HG03066 (cell line): ENCODE results near the gene CHMP6.
"Not testable (repeated sequence)": the region's sequence is repeated elsewhere in the genome, so short reads cannot be mapped to it uniquely, and the experiment has no call there.

Experiments
- ATAC-seq: cut with Tn5 transposase; IDR thresholded peaks from one replicate; pipeline ENCODE4 v1.9.1; 2021; ENCODE audit warnings: low read depth; ENCODE audit not compliant: unreplicated experiment

The CHMP6 gene

DNA sequence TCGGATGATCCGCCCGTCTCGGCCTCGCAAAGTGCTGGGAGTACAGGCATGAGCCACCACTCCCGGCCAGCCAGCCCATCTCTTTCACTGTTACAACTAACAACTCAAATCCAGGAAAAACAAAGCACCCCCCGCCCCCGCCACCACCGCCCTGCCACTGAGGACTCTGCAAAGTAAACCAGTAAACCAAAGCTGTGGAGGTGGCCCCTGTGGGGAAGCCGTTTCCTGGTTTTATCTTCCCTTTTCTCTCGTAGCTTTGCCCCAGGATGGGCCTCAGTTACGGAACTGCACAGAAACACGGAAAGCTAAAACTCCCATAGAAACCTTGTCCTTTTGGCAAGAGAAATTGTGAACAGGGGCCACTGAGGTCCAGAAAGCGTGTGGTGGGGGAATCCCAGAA, 17.5 kb downstream of the CHMP6 start:
- ATAC-seq = no peak

DNA sequence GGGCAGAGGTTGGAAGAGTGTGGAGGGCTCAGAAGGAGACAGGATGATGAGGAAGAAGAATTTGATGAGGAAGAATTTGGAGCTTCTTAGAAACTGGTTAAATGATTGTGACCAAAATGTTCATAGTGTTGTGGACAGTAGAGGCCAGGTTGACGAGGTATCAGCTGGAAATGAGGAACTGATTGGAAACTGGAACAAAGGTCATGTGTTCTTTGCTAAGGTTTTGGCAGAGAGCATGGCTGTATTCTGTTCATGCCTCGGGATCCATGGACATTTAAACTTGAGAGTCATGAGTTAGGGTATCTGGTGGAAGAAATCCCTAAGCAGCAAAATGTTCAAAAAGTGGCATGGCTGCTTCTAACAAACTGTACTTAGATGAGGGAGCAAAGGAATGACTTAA, 19.3 kb downstream of the CHMP6 start:
- no peak for ATAC-seq

DNA sequence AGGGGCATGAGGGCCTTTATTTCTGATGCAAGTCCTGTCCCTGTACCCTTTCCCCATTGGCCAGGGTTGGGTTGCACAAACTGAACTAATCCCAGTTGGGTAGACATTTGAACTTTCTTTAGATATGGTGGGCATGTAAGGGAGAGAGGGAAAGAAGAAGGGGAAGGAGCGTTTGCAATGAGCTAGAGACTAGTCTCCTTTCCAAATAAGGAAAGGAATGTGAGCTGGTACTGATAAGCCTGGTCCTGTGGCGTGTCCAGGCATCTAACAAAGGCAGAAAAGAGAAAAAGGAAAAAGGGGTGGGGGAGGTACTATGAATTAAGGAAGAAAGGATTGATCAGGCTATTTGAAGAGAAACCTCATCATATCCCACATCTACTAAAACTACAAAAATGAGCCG, 20.3 kb downstream of the CHMP6 start:
- ATAC-seq = no peak

- ATAC-seq = no peak
Observed at GRCh38 chr17:81012574-81013447, 21.2 kb downstream of the CHMP6 start.

- ATAC-seq = no peak
Observed at GRCh38 chr17:81013642-81014041, 22.0 kb downstream of the CHMP6 start.

- ATAC-seq = no peak
Observed at GRCh38 chr17:81015136-81015535, 23.5 kb downstream of the CHMP6 start.

GRCh38 chr17:81016575-81016974, 24.9 kb downstream of the CHMP6 start:
- ATAC-seq = no peak

- ATAC-seq = not testable (repeated sequence)
Observed at GRCh38 chr17:81017330-81017729, 25.7 kb downstream of the CHMP6 start.

DNA sequence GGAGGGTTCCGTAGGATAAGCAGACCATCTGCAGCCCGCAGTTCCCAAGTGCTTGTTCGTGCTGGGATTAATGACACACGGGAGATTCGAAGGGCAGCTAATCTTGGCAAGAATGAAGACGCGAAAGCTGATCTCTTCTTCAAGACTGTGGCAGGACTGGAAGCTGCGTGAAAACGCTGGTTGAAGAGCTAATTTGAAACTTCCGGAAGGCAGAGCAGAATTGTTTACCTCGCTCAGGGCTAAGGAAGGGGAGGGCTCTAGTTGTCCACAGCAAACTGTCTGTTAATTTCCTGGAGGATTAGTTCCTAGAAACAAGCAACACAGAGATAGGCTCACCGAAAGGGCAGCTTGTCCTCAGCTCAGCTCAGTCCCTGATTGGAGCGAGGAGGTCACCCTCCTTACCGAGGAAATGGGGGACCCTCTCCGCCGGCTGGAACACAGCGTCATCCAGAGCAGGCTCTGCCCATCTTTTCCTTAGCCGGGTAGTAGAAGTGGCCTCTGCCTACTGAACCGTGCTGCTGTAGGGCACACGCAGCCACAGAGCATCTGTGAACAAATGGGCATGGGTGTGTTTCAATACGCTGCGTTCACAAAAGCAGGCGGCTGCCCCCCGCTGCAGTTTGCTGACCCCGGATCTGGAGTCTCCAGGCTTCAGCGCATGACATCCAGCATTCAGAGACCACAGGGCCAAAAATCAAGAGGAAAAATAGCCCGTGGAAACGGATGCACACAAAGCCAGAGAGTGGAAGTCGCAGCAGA, 26.6 kb downstream of the CHMP6 start:
- no peak for ATAC-seq

DNA sequence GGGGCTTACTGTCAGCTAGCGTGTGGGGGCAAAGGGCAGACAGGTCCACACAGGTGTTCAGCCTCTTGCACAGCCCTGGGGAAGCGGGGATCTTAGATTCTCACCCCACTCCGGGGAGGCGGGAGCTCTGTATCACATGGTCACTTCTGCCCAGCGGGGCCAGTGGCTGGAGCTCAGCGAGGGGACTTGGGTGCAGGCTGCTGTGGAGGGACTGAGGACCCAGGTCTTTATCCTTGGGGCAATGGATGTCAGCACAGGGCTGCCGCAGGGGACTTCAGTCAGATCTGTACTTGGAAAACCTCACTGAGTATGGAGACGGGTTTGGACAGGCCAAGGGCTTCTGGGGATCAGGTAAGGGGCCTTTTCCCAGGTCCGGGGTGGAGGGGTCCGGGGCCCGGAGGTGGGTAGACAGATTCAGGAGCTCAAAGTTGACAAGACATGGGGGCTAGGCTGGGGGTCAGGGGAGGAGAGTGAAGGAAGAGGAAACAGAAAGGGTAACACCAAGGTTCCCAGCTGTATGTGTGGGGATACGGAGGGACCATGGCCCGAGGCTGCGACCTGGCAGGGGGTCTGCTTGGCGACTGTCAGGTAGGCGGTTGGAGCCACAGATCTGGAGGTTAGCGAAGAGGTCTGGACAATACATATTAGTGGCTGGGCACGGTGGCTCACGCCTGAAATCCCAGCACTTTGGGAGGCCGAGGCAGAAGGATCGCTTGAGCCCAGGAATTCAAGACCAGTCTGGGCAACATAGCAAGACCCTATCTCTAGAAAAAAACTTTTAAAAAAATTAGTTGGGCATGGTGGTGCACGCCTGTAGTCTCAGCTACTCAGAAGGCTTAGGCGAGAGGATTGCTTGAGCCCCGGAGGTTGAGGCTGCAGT, 28.2 kb downstream of the CHMP6 start:
- ATAC-seq = no peak

GRCh38 chr17:81020443-81020766, 28.8 kb downstream of the CHMP6 start:
- no peak for ATAC-seq

- no peak for ATAC-seq
Observed at GRCh38 chr17:81020767-81021497, 29.3 kb downstream of the CHMP6 start.

DNA sequence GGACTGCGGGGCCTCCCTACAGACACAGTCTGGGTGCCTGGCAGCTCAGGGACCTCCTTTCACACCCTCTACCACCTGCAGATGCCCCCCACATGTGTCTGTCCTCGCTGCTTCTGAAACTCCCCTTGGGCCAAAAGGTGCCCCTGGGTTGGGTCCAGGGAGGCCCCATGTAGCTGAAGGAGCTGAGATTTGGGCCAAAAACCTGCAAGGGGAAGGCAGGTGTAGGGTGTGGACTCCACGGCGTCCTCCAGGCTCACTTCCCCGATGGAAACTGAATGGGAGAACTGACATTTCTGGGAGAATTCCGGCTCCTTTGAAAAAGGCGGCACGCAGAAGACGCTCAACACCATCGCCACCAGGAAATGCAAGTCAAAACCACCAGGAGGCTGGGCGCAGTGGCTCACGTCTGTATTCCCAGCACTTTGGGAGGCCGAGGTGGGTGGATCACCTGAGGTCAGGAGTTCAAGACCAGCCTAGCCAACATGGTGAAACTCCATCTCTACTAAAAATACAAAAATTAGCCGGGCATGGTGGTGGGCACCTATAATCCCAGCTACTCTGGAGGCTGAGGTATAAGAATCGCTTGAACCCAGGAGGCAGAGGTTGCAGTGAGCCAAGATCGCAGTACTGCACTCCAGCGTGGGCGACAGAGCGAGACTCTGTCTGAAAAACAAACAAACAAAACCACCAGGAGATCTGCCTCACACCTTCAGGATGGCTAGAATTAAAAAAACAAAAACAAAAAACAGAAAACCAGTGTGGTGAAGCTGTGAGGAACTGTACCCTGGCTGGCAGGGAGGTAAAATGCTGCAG, 30.1 kb downstream of the CHMP6 start:
- ATAC-seq = no peak

DNA sequence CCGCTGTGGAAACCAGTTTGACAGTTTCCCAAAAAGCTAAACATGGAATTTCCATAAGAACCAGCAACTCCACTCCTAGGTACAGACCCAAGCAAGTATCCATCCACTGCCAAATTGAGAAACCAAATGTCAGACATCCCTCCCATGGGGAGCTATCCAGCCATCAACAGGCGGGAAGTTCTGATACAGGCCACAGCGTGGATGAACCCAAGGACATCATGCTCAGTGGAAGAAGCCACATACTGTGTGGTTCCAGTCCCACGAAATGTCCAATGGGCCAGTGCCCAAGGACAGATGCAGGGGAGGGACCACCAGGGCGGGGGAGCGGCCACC, 30.7 kb downstream of the CHMP6 start:
- no peak for ATAC-seq

DNA sequence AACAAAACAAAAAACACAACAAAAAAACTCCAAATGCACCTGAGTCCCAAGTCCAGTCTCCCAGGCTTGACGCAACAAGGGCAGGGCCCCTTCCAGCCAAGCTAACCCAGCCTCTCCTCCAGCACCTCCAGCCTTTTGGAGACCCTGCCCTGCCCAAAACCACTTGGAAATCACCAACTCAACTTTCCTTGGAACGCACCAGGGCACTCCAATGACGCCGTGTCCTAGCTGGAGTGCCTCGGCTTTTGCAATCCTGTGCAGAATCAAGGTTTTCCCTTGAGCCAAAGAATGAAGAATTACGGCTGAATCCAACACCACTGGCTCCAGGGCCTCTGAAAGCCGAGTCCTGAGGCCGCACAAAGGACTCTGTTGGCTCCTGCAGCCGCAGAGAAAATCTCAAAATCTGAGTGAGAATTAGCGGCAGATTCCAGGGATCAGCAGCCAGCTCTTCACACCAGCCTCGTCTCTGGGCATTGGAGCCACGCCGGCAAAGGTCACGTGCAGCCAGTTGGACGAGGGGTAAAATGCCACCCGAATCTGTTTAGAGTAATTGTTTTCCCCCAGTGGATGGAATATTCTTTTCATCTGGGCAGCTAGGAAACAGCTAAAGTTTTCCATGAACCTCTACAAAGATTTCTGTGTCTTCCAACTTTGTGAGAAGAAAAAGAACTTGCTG, 33.6 kb downstream of the CHMP6 start:
- ATAC-seq = no peak

DNA sequence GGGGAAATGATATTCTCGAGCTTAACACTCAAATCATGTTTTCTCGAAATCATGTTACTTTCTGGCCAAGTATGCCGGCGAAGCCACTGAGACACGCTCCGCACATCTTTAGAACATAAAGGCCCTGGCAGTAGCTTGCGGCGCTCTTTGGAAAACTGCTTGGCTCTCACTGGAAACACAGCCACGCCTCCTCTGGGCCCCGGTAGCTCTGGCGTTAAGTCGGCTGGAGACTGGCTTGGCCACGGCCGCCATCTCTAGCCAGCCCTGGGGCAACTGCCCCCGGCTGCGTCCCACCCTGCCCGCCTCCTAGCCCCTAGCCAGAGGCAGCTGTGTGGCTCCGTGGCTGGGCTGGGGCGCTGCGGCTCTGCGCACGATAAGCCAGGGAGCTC, 34.1 kb downstream of the CHMP6 start:
- ATAC-seq = no peak

DNA sequence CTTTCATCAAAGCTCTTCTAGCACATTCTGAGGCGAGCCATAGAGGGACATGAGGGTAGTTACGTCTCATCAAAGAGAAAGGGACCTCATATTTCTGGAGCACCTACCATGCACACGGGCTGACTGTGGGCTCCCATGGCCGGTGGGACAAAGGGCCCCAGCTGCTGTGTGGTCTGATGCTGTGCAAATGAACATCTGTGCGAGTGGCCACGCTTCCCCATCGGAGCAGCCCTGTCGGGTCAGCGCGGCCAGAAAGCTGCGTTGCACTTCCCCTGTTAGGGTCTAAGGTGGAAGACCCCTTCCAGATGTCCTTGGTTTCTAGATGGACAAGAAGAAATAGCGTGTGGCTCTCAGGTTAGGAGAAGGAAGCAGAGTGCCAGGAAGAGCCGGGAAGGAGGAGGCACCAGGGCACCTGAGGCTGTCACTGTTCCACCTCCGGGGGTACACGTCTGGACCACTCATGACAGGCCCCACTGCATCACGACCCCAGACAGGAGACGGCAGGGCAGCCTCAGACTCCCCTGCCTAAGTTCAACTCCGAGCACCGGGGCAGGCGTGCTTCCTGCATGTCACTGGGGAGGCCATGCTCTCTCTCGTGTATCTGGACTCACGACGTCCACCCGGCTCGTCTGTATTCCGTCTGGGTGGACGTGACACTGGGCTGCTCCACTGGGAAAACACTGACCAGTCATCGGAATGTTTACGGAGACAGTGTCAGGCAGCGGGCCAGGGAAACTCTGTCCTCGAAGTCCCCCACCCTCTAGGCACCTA, 34.8 kb downstream of the CHMP6 start:
- ATAC-seq = no peak

DNA sequence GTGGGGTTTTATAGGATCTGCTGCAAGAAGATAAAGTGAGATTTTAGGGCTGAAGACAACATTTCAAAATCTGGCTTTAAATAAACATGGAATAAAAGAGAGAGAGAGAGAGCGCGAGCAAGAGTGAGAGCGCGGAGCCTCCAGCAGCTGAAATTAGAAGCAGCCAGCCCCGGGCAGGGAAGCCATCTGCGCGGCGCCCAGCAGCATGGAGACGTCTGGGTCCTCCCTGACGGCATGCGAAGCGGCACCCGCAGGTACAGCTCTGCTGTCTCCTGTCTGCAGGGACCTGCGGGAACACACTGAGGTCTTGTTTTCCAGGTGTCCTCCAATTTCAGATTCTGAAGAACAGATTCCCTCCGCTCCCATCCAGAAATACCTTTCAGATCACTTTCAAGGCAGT, 35.4 kb downstream of the CHMP6 start:
- ATAC-seq = no peak
